WI38 (cell line): ENCODE results near the gene AQP3.

Experiments
- H3K4me3 ChIP-seq: 2 replicates; pipeline ENCODE4 v1.5.1; 2011; ENCODE audit warnings: low read depth, mild to moderate bottlenecking, control low read depth, low read length
- CTCF ChIP-seq: IDR thresholded peaks from 2 replicates; pipeline ENCODE4 v1.5.1; 2012; ENCODE audit warnings: low read depth, mild to moderate bottlenecking, control low read depth, low read length

AQP3 gene

GRCh38 chr9:33468215-33468730 is 20.9 kb upstream of the AQP3 start:
- no peak overlapping the region for H3K4me3 ChIP-seq

GRCh38 chr9:33467526-33467925 is 20.1 kb upstream of the AQP3 start:
- H3K4me3 ChIP-seq = no peak overlapping the region
- no peak for TF ChIP-seq CTCF

More at GRCh38 chr9:33468215-33468730, 20.9 kb upstream of the AQP3 start:
- no peak for TF ChIP-seq CTCF

- TF ChIP-seq CTCF = peak; percentile 99
- H3K4me3 ChIP-seq = no peak overlapping the region
Observed at GRCh38 chr9:33466565-33467495, 19.4 kb upstream of the AQP3 start.

- no peak overlapping the region for H3K4me3 ChIP-seq
- no peak for TF ChIP-seq CTCF
Observed at GRCh38 chr9:33465596-33466564, 18.5 kb upstream of the AQP3 start.

- no peak overlapping the region for H3K4me3 ChIP-seq
- TF ChIP-seq CTCF = no peak
Observed at GRCh38 chr9:33465096-33465495, 17.7 kb upstream of the AQP3 start.

GRCh38 chr9:33464045-33464636 is 16.7 kb upstream of the AQP3 start:
- no peak overlapping the region for H3K4me3 ChIP-seq
- no peak for TF ChIP-seq CTCF
